ENCODE results near the gene MCTP2. TPM values are rescaled to one million over a fixed set of nuclear protein-coding genes. Genes with fewer than 3 reads are reported as not detected.

MCTP2 gene
- total RNA-seq, 4 donors from 2014 or later: 1.5 to 10.3 (median 5.7) TPM

- H3K36me3 ChIP-seq: no peaks in the 10 kb centered on the region
- WGBS, 2 donors (ENCODE audit: low coverage in 1 of 2): 67 to 81% methylated on average over 6 to 7 of the region's 7 CpGs
- ATAC-seq: no peak
Measured at GRCh38 chr15:94205366-94205765, 26.0 kb upstream of the MCTP2 start.

GRCh38 chr15:94206463-94207167, 24.7 kb upstream of the MCTP2 start:
- Histone ChIP-seq H3K27ac (no peak overlapping the region), H3K4me3 (no peak overlapping the region), H3K9me3 (no peaks in the 10 kb centered on the region), H3K36me3 (no peaks in the 10 kb centered on the region), H3K4me1 (no peaks in the 10 kb centered on the region), H3K27me3 (no peaks in the 10 kb centered on the region)
- no peak for ATAC-seq
- 73 to 85% methylated on average over 9 to 11 of the region's 11 CpGs for WGBS, 2 donors (ENCODE audit: low coverage in 1 of 2)
- TF ChIP-seq POLR2AphosphoS5 (IDR thresholded peaks at IDR 0.05): no peak
- TF ChIP-seq EP300 (IDR thresholded peaks at IDR 0.05): no peak
- no peak for TF ChIP-seq CTCF (IDR thresholded peaks at IDR 0.05)
- no peak for TF ChIP-seq POLR2A (IDR thresholded peaks at IDR 0.05)

More at GRCh38 chr15:94205366-94205765, 26.0 kb upstream of the MCTP2 start:
- Histone ChIP-seq H3K27me3 (no peaks in the 10 kb centered on the region), H3K27ac (no peak overlapping the region), H3K4me3 (no peak overlapping the region), H3K4me1 (no peaks in the 10 kb centered on the region), H3K9me3 (no peaks in the 10 kb centered on the region)
- TF ChIP-seq EP300 (IDR thresholded peaks at IDR 0.05) (no peak), POLR2A (IDR thresholded peaks at IDR 0.05) (no peak), CTCF (IDR thresholded peaks at IDR 0.05) (no peak), POLR2AphosphoS5 (IDR thresholded peaks at IDR 0.05) (no peak)

GRCh38 chr15:94212291-94212690, 19.1 kb upstream of the MCTP2 start:
- 63 to 64% methylated on average over 5 of the region's 5 CpGs for WGBS, 2 donors (ENCODE audit: low coverage in 1 of 2)

GRCh38 chr15:94225616-94226015, 5.7 kb upstream of the MCTP2 start:
- WGBS, 2 donors (ENCODE audit: low coverage in 1 of 2): 51 to 56% methylated on average over 2 of the region's 2 CpGs

More at GRCh38 chr15:94212291-94212690, 19.1 kb upstream of the MCTP2 start:
- no peak for TF ChIP-seq CTCF (IDR thresholded peaks at IDR 0.05)
- TF ChIP-seq POLR2A (IDR thresholded peaks at IDR 0.05): no peak
- TF ChIP-seq POLR2AphosphoS5 (IDR thresholded peaks at IDR 0.05): no peak
- TF ChIP-seq EP300 (IDR thresholded peaks at IDR 0.05): no peak
- Histone ChIP-seq H3K27me3 (peaks cover 3% of the 10 kb centered on the region), H3K27ac (no peak overlapping the region), H3K4me3 (no peak overlapping the region), H3K36me3 (no peaks in the 10 kb centered on the region), H3K9me3 (no peaks in the 10 kb centered on the region), H3K4me1 (no peaks in the 10 kb centered on the region)
- no peak for ATAC-seq

More at GRCh38 chr15:94225616-94226015, 5.7 kb upstream of the MCTP2 start:
- no peak overlapping the region for H3K4me3 ChIP-seq
- no peak for TF ChIP-seq CTCF (IDR thresholded peaks at IDR 0.05)
- no peak for TF ChIP-seq EP300 (IDR thresholded peaks at IDR 0.05)
- TF ChIP-seq POLR2AphosphoS5 (IDR thresholded peaks at IDR 0.05): no peak
- TF ChIP-seq POLR2A (IDR thresholded peaks at IDR 0.05): no peak
- no peak for ATAC-seq
- H3K9me3 ChIP-seq: no peaks in the 10 kb centered on the region
- peaks cover 9% of the 10 kb centered on the region for H3K27me3 ChIP-seq
- peaks cover 0 to 7% (median 0%) of the 10 kb centered on the region in 3 donors for H3K4me1 ChIP-seq
- no peaks in the 10 kb centered on the region for H3K36me3 ChIP-seq
- no peak overlapping the region for H3K27ac ChIP-seq
